Mucosa of stomach (tissue), 1 donor: ENCODE measurements around the gene FAM222A.

Source experiments
- H3K27me3 ChIP-seq: one replicate; pipeline ENCODE4 v1.7.0; 2013; ENCODE audit warnings: mild to moderate bottlenecking, low read length; ENCODE audit not compliant: control insufficient read depth, insufficient read depth
- H3K36me3 ChIP-seq: one replicate; pipeline ENCODE4 v1.7.0; 2013; ENCODE audit warnings: low read length; ENCODE audit not compliant: control insufficient read depth, insufficient read depth
- H3K4me1 ChIP-seq: one replicate; pipeline ENCODE4 v1.7.0; 2013; ENCODE audit warnings: mild to moderate bottlenecking, low read length; ENCODE audit not compliant: control insufficient read depth, insufficient read depth
- H3K4me3 ChIP-seq: one replicate; pipeline ENCODE4 v1.7.0; 2013; ENCODE audit warnings: low read length
- H3K9ac ChIP-seq: one replicate; pipeline ENCODE4 v1.7.0; 2013; ENCODE audit warnings: mild to moderate bottlenecking, low read length, moderate library complexity
- H3K9me3 ChIP-seq: one replicate; pipeline ENCODE4 v1.7.0; 2013; ENCODE audit warnings: mild to moderate bottlenecking, low read length, moderate library complexity; ENCODE audit not compliant: control insufficient read depth
- donor health status: Pancreatic carcinoma.

FAM222A gene

DNA sequence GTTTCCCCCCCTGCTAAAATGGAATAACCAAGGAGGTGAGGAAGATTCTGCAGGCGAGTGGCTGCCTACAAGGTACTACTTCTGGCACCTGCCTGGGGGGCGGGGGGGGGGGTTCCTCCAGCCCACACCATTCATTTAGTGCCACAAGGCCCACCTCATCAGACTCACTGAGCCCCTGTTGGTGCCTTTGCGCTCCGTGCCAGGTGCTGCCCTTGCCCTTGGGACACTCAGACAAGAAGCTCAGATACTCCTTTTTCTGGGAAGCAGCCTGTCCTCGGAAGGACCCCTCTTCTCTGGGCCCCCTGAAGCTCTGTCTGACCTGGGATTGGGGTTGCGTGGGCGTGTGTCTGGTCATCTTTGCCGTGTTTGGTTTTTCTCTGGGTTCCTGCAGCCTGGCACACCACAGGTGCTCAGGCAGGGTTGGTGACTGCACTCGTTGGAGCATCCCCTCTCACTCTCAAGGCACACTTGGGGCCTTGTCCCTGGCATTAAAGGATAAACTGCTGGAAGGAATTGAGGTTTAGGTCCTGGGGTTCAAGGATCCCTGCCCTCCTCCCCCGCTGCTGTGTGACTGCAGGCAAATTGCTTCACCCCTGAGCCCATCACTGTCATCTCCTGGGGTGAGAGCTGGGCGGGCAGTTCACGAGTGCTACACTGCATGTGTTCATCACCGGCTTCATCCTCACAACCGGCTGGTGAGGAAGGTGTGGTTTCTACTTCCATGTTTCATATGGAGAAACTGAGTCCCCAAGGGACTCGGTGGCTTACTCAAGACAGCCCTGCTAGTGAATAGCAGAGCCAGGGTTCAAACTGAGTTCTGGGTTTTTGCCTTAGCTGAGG, 16.9 kb downstream of the FAM222A start:
- Histone ChIP-seq H3K36me3 (no peaks in the 10 kb centered on the region), H3K9me3 (no peaks in the 10 kb centered on the region), H3K4me1 (peaks cover 9% of the 10 kb centered on the region), H3K4me3 (no peak overlapping the region), H3K9ac (no peak overlapping the region), H3K27me3 (no peaks in the 10 kb centered on the region)

DNA sequence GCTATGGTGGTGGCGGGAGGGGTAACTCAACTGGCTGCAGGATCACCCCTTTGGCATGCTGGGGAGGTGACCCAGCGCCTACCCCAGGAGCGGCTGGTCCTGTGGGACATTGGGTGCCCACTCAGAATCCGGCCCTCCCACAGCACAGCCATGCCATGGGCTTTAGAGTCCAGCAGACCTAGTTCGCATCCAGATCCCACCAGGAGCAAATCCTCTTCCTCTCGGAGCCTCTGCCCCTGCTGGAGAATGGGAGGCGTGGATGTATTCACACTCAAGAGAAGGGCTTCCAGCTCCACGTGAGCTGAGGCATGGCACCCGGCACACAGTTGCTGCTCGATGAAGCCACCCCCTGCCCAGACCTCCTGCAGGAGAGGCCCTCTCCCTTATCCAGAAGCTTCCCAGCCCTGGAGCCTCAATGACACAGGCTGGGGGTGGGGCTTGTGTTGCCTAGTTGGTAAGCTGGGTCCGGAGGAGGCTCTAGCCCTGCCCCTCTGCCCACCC, 17.7 kb downstream of the FAM222A start:
- no peaks in the 10 kb centered on the region for H3K27me3 ChIP-seq
- no peak overlapping the region for H3K9ac ChIP-seq
- peaks cover 8% of the 10 kb centered on the region for H3K4me1 ChIP-seq
- no peaks in the 10 kb centered on the region for H3K9me3 ChIP-seq
- no peaks in the 10 kb centered on the region for H3K36me3 ChIP-seq
- H3K4me3 ChIP-seq: no peak overlapping the region

DNA sequence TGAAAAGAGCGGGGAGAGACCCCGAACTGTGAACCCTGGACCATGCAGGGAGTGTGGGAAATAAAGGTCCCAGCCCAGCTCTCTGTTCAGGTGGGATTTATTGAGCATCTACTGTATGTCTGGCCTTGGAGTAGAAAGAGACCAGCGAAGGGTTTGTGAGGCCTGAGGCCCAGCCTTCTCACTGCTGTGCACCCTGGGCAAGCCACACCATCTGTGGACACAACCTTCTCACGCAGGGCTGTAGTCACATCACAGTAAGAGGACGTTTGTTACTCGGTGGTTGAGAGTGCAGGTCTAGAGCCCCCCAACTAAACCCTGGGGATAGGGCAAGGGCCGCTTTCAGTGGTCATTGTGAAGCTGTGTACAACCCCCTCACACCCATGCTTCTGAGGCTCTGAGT, 18.2 kb downstream of the FAM222A start:
- no peak overlapping the region for H3K9ac ChIP-seq
- no peaks in the 10 kb centered on the region for H3K36me3 ChIP-seq
- H3K4me1 ChIP-seq: peaks cover 3% of the 10 kb centered on the region
- no peak overlapping the region for H3K4me3 ChIP-seq
- no peaks in the 10 kb centered on the region for H3K27me3 ChIP-seq
- no peaks in the 10 kb centered on the region for H3K9me3 ChIP-seq

DNA sequence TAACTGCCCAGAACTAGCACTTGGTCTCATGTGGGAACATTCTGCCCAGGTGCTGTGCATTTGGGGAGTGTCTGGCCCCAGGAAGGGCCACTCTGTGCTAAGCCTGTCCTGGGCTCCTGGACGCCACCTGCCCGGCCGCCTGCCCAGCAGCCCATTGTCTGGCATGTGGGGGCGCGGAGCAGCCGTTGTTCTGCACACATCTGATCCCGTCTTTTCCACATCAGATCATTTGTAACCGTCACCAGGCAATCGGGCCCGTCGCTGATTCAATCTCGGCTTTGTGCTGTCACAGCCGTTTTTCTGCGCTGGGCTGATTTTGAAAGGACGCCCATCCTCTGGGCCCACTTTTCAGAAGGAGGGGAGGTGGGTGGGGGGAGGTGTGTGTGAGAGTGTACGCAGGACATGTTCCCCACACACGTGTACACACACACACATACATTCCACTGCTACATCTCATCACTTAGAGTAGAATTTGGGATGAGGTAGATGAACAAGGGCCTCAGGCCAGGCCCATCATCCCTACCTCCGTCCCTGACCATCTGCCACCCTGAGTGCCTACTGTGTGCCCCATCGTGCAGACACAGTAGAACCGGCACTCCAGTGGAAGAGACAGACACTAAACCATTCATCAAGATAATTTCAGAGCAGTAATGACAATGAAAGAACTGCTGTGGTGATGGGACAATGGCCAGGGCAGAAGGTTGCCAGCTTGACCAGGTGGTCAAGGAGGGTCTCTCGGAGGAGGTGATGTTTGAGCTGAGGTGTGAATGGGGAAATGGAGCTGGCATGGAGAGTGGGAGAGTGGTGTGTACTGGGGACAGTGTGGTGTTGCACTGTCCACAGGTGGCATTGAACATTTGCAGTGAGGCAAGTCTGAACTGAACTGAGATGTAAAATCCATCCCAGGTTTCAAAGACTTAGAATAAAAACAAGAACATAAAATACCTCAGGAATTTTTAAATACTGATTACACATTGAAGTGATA, 19.0 kb downstream of the FAM222A start:
- H3K4me1 ChIP-seq: peaks cover 2% of the 10 kb centered on the region
- no peak overlapping the region for H3K4me3 ChIP-seq
- H3K27me3 ChIP-seq: no peaks in the 10 kb centered on the region
- no peak overlapping the region for H3K9ac ChIP-seq
- H3K36me3 ChIP-seq: no peaks in the 10 kb centered on the region
- no peaks in the 10 kb centered on the region for H3K9me3 ChIP-seq

DNA sequence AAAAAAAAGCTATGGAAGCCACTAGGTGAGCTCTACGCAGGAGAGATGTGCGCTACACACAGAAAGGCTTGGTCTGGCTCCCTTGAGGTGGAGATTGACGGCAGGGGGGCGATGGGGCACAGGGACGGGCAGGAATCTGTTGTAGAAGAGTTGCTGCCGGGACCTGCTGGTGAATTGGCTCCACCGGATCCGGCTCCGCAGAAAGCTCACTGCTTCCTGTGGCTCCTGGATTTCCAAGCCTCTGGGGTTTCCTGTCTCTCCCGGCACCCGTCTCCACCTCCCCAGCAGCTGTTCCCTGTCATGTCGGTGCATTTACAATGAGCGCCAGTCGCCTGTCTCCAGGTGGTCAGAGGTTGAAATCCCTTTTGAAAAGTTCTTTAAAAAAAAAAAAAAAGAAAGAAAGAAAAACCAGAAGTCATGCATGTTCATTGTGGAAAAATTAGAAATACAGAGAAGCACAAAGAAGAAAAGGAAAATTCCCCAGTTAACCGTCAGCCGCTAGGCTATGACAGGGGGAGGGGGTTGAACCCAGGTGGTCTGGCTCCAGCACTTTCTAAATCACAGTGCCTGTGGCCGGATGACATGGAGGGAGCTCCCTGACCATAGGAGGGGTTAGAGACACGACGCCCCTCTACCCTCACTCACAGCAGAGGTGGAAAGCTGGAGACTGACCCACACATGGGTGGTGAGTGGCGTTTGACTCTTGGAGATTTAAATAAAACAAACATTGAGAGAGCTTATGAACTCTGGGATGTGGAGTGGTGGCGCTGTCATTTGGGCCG, 20.8 kb downstream of the FAM222A start:
- Histone ChIP-seq H3K9me3 (no peaks in the 10 kb centered on the region), H3K27me3 (no peaks in the 10 kb centered on the region), H3K36me3 (no peaks in the 10 kb centered on the region), H3K4me3 (no peak overlapping the region), H3K9ac (no peak overlapping the region), H3K4me1 (peaks cover 4% of the 10 kb centered on the region)

DNA sequence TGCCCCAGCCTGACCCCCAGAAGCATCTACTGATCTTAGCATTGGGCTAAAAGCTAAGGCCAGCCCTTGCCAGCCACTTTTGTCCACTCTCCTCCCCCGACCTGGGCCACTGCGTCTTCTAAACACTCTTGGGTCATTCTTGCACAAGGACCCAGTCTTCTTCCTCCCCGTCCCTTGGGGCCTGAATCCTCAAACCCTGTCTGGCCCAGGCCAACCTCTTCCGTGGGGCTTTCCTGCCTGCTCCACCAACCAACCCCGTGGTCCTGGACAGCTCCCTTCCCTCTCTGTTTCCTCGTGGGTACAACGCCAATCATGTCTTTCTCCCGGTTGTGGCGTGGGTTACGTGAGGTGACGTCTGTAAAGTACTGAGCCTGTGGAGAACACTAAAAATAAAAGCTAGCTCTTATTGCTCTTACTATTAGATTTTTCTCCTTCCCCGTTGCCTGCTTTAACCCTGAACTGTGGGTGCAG, 21.5 kb downstream of the FAM222A start:
- peaks cover 4% of the 10 kb centered on the region for H3K4me1 ChIP-seq
- H3K9me3 ChIP-seq: no peaks in the 10 kb centered on the region
- no peak overlapping the region for H3K9ac ChIP-seq
- H3K36me3 ChIP-seq: no peaks in the 10 kb centered on the region
- no peak overlapping the region for H3K4me3 ChIP-seq
- no peaks in the 10 kb centered on the region for H3K27me3 ChIP-seq

DNA sequence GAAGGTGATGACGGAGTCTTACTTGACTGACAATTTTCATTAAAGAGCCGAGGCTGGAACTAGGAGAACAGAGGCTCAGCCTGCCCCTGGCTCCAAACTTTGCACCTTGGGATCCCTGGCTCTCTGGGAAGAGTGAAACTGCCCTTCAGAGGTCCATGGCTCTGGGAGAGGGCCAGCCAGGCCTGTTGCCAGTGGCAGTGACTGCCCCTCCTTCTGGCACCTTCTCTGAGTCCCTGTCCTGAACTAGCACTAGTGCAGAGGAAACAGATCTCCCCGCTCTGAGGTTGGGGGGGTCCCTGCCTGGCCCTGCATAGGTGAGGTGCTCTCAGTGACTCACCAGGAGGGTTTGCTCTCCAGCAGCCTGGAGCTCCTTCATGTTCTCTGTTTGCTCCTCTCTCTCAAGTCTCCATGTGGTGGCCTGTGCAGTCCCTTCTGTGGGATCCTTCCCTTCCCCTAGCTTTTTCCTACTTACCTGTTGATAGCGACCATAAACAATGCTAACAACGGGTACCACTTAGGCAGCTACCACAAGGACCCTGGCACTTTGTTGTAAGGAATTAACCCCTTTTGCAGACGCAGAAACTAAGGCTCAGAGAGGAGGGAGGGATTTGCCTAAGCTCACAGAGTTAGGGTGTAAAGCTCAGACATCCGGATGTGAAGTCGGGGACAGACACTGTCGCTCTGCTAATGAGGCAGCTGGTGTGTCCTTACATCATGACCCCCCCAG, 22.4 kb downstream of the FAM222A start:
- Histone ChIP-seq H3K9ac (no peak overlapping the region), H3K36me3 (no peaks in the 10 kb centered on the region), H3K27me3 (no peaks in the 10 kb centered on the region), H3K4me1 (peaks cover 4% of the 10 kb centered on the region), H3K4me3 (no peak overlapping the region), H3K9me3 (no peaks in the 10 kb centered on the region)

GRCh38 chr12:109736552-109737108, 23.0 kb downstream of the FAM222A start:
- H3K9me3 ChIP-seq: no peaks in the 10 kb centered on the region
- no peak overlapping the region for H3K9ac ChIP-seq
- H3K27me3 ChIP-seq: no peaks in the 10 kb centered on the region
- no peaks in the 10 kb centered on the region for H3K36me3 ChIP-seq
- no peak overlapping the region for H3K4me3 ChIP-seq
- H3K4me1 ChIP-seq: peaks cover 4% of the 10 kb centered on the region

- Histone ChIP-seq H3K9me3 (no peaks in the 10 kb centered on the region), H3K36me3 (no peaks in the 10 kb centered on the region), H3K27me3 (no peaks in the 10 kb centered on the region), H3K4me1 (peaks cover 4% of the 10 kb centered on the region), H3K4me3 (no peak overlapping the region), H3K9ac (no peak overlapping the region)
These were observed 23.5 kb downstream of the FAM222A start for GRCh38 chr12:109737126-109737525.

- no peak overlapping the region for H3K9ac ChIP-seq
- H3K4me1 ChIP-seq: peaks cover 4% of the 10 kb centered on the region
- H3K4me3 ChIP-seq: no peak overlapping the region
- no peaks in the 10 kb centered on the region for H3K36me3 ChIP-seq
- no peaks in the 10 kb centered on the region for H3K27me3 ChIP-seq
- no peaks in the 10 kb centered on the region for H3K9me3 ChIP-seq
These were observed 24.0 kb downstream of the FAM222A start for GRCh38 chr12:109737631-109738030.

DNA sequence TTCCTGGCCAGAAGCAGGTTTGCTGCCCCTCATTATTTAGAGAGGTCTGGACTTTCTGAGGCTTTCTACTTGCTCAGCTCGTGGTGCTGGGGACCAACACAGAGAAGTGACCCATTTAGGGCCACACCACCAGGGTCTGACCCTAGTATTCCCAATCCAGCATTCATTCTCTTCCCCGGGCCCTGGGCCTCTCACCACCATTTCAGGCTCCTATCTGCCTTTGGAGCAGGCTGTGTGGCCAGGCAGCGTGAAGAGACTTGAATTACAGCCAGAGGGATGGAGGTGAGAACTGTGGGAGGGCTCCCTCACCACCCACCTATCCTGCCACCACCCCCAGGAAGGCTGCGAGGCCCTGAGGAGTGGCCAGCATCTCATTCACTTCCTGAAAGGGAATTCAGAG, 24.6 kb downstream of the FAM222A start:
- Histone ChIP-seq H3K36me3 (no peaks in the 10 kb centered on the region), H3K9ac (no peak overlapping the region), H3K27me3 (no peaks in the 10 kb centered on the region), H3K9me3 (no peaks in the 10 kb centered on the region), H3K4me1 (peaks cover 4% of the 10 kb centered on the region), H3K4me3 (no peak overlapping the region)
